ENCODE data around the gene EYS. TPM values are rescaled to one million over a fixed set of nuclear protein-coding genes. Genes with fewer than 3 reads are reported as not detected.

Gene EYS
- total RNA-seq, 1 experiment from 2014 or later, result not detected

DNA sequence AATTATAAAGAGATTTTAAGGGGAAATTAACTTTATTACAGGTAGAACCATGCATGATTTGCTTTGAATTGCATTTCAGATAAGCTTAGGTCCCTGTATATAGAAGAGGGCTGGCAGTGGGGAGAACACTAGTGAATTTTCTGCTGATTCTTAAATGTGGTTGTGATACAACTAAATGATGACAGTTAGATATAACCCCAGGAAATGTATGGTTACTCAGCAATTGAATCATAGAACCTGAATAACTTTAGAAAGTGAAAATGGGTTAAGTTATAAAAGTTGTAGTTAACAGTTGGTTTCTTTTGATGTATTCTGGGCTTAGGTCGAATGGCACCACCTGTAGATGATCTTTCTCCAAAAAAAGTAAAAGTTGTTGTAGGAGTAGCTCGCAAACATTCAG is 2001.3 kb downstream of the EYS start (continued):
- no peak for TF ChIP-seq POLR2AphosphoS5 (IDR thresholded peaks at IDR 0.05; ENCODE audit: low read depth, low read length)
- TF ChIP-seq JUND (IDR thresholded peaks at IDR 0.05), result no peak

DNA sequence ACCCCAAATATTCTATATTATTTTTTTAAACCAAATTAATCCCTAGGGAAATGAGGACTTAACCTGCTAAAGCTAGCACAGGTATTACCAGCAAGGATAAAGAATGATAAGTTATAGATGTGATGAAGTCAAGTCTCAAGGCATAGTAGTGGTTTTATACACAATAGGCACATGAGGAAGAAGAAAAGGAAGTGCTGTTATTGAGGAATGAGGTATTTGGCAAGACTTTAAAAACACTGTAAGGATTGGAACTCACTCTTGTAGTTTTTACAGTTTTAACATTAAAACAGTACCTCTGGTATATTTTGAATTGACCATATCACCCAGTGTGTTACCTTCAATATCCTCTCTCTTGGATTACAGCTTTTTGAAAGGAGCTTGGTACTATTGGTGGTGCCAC is 2016.8 kb downstream of the EYS start:
- ATAC-seq (no peak), DNase-seq (ENCODE audit: low read depth, low spot score) (no peak)
- Histone ChIP-seq H3K9ac (ENCODE audit: low read length) (no peak overlapping the region), H3K4me3 (replicated peaks in 1 of 2; ENCODE audit: low read depth in 1 of 2, low read length in 2 of 2) (no peak overlapping the region), H3K79me2 (ENCODE audit: insufficient read depth, low read length) (peaks cover 22% of the 10 kb centered on the region), H3K4me1 (ENCODE audit: control insufficient read depth in 1 of 2, insufficient read depth in 2 of 2, low read length in 2 of 2) (peaks cover 0 to 9% of the 10 kb centered on the region in 2 experiments; a peak in 2 of 4 replicates), H3K4me2 (ENCODE audit: low read length) (no peak overlapping the region), H3K9me3 (ENCODE audit: control insufficient read depth in 1 of 2, insufficient read depth in 1 of 2, low read depth in 1 of 2, low read length in 2 of 2) (no peaks in the 10 kb centered on the region), H3K36me3 (ENCODE audit: control insufficient read depth in 1 of 2, insufficient read depth in 2 of 2, low read length in 2 of 2) (peaks cover under 1 to 4% of the 10 kb centered on the region in 2 experiments; a peak in 2 of 4 replicates), H2AFZ (ENCODE audit: low read depth, low read length, poor library complexity, severe bottlenecking) (no peak overlapping the region), H3K9me2 (ENCODE audit: insufficient read depth) (no peaks in the 10 kb centered on the region), H3K27me3 (ENCODE audit: insufficient read depth, low read length) (no peaks in the 10 kb centered on the region), H3K27ac (ENCODE audit: low read depth, low read length) (no peak overlapping the region), H4K20me1 (ENCODE audit: insufficient read depth) (0 out of 2 replicates have a peak, but pooled peaks cover 4% of the 10 kb centered on the region)
- RAD21 ChIA-PET (ENCODE audit: low non-redundant PET in 1 of 2, low total read pairs in 2 of 2, uncharacterized antibody in 2 of 2, unreplicated experiment in 2 of 2), result no interaction called here
- TF ChIP-seq ZNF274 (IDR thresholded peaks at IDR 0.05; ENCODE audit: low read depth, low read length) (no peak), POLR2AphosphoS5 (IDR thresholded peaks at IDR 0.05; ENCODE audit: low read depth, low read length) (no peak), SP1 (IDR thresholded peaks at IDR 0.05; ENCODE audit: low read depth) (no peak), JUND (IDR thresholded peaks at IDR 0.05) (no peak), POLR2A (IDR thresholded peaks at IDR 0.05; ENCODE audit: borderline replicate concordance, extremely low read depth, insufficient read depth, insufficient read length) (no peak)
- POLR2A ChIA-PET, result no interaction called here
- CTCF ChIA-PET, result no interaction called here
- intact Hi-C loops (cut with micrococcal nuclease), result no loop called here
- no TSS peak for BruUV-seq (replicated peaks)

DNA sequence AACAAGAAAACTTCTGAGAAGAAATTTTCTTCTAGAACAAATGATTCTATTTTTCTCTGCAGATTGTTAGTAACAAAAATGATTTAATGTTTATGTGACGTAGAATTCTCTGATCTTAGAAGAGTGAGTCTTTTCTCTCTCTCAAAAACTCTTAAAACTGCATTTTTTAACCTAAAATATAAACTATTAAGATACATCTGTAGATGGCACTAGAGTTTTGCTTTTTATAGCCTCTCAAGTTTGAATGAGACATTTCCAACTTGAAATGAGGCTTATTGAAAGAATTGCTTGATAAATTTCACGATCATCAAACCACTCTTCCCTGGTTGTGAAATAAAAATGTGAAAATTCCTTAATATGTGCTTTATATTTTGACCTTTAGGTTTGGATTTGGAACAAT is 2017.6 kb downstream of the EYS start:
- no peaks in the 10 kb centered on the region for H3K9me3 ChIP-seq (ENCODE audit: control insufficient read depth in 1 of 2, insufficient read depth in 1 of 2, low read depth in 1 of 2, low read length in 2 of 2)
- no peak overlapping the region for H2AFZ ChIP-seq (ENCODE audit: low read depth, low read length, poor library complexity, severe bottlenecking)
- no peak overlapping the region for H3K27ac ChIP-seq (ENCODE audit: low read depth, low read length)
- H3K79me2 ChIP-seq (ENCODE audit: insufficient read depth, low read length), result peaks cover 22% of the 10 kb centered on the region
- H3K36me3 ChIP-seq (ENCODE audit: control insufficient read depth in 1 of 2, insufficient read depth in 2 of 2, low read length in 2 of 2), result peaks cover 2 to 6% of the 10 kb centered on the region in 2 experiments; a peak in 1 of 4 replicates
- POLR2A ChIA-PET, result no interaction called here
- intact Hi-C loops (cut with micrococcal nuclease), result no loop called here
- no peak overlapping the region for H3K9ac ChIP-seq (ENCODE audit: low read length)
- no peaks in the 10 kb centered on the region for H3K9me2 ChIP-seq (ENCODE audit: insufficient read depth)
- no TSS peak for BruUV-seq (replicated peaks)
- ATAC-seq, result no peak
- TF ChIP-seq RAD21 (IDR thresholded peaks at IDR 0.05; ENCODE audit: low read depth) (0 out of 2 replicates have a peak, but pooled peaks have one; percentile 6), EZH2phosphoT487 (IDR thresholded peaks at IDR 0.05; ENCODE audit: borderline replicate concordance) (no peak)
- no peaks in the 10 kb centered on the region for H3K27me3 ChIP-seq (ENCODE audit: insufficient read depth, low read length)
- RAD21 ChIA-PET (ENCODE audit: low non-redundant PET in 1 of 2, low total read pairs in 2 of 2, uncharacterized antibody in 2 of 2, unreplicated experiment in 2 of 2), result no interaction called here
- DNase-seq (ENCODE audit: low read depth, low spot score), result no peak
- no peak overlapping the region for H3K4me3 ChIP-seq (replicated peaks in 1 of 2; ENCODE audit: low read depth in 1 of 2, low read length in 2 of 2)
- CTCF ChIA-PET, result no interaction called here
- H3K4me2 ChIP-seq (ENCODE audit: low read length), result no peak overlapping the region
- 0 out of 2 replicates have a peak, but pooled peaks cover 4% of the 10 kb centered on the region for H4K20me1 ChIP-seq (ENCODE audit: insufficient read depth)
- H3K4me1 ChIP-seq (ENCODE audit: control insufficient read depth in 1 of 2, insufficient read depth in 2 of 2, low read length in 2 of 2), result peaks cover 0 to 9% of the 10 kb centered on the region in 2 experiments; a peak in 2 of 4 replicates
